Tibial artery (tissue), 4 donors: Measurements from ENCODE around the gene DNM3.

ENCODE experiments used
- DNase-seq, 2 donors: peaks; one replicate each; pipeline ENCODE4 v3.0.0-alpha.2; 2019
- H3K27ac ChIP-seq, 2 donors: fragments of 200-600 bp; sonication (generic) in 1 of 2; 1 replicate in 1 of 2; 2 replicates in 1 of 2; pipeline ENCODE4 v1.5.1; 2018 to 2019; ENCODE audit warnings: mild to moderate bottlenecking in 1 of 2
- H3K27me3 ChIP-seq, 2 donors: fragments of 200-600 bp; sonication (generic) in 1 of 2; one replicate each; pipeline versions ENCODE4 v1.5.1 to v1.6.0; 2016 to 2019
- H3K36me3 ChIP-seq, 3 donors: fragments of 200-600 bp; sonication (generic) in 2 of 3; one replicate each; pipeline ENCODE4 v1.5.1; 2016 to 2019; ENCODE audit warnings: mild to moderate bottlenecking in 2 of 3
- H3K4me1 ChIP-seq, 4 donors: fragments of 200-600 bp; sonication (generic) in 2 of 4; 1 replicate in 3 of 4; 2 replicates in 1 of 4; pipeline ENCODE4 v1.5.1; 2016 to 2019
- H3K4me3 ChIP-seq, 2 donors: fragments of 200-600 bp; sonication (generic) in 1 of 2; 1 replicate in 1 of 2; 2 replicates in 1 of 2; pipeline ENCODE4 v1.5.1; 2018 to 2019; ENCODE audit warnings: mild to moderate bottlenecking in 2 of 2
- H3K9me3 ChIP-seq, 3 donors: fragments of 200-600 bp; sonication (generic) in 1 of 3; one replicate each; pipeline ENCODE4 v1.5.1; 2016 to 2019
- intact Hi-C: fragments of 100-400 bp; cut with DNase I; formaldehyde crosslinking; loops from one replicate; pipeline ENCODE4 v1.15.0; 2023; ENCODE audit warnings: low total_unique reads
- TF ChIP-seq, protein P1 (sequence below), 2 experiments: fragments of 200-600 bp in 1 of 2; fragments of 450-650 bp in 1 of 2; IDR thresholded peaks; one replicate each; pipeline ENCODE4 v1.5.1; 2017 to 2019; ENCODE audit warnings: antibody characterized with exemption in 2 of 2, mild to moderate bottlenecking in 1 of 2, moderate library complexity in 1 of 2

Gene DNM3

DNA sequence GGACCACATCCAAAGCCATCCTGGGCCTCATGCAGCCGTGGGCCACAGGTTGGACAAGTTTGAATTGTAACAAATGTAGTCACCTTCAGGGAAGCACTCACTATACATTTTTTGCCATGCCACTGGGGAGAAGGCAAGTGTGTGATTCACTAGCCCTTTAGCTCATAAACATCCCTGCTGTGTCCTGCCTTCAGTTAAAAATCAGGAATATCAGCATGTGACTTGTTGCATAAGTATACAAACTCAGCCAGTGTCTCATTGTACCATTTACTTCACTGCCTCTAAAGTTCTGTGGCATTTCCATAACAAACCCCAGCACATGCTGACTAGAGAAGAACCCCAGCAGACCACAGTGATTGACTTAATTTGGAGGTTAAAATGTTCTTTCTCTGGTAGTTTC is 437.2 kb downstream of the DNM3 start:
- Histone ChIP-seq H3K27me3 (no peaks in the 10 kb centered on the region), H3K4me3 (no peak overlapping the region), H3K4me1 (peaks cover 0 to 12% (median 2%) of the 10 kb centered on the region in 4 donors), H3K36me3 (no peaks in the 10 kb centered on the region), H3K27ac (no peak overlapping the region), H3K9me3 (no peaks in the 10 kb centered on the region)
- intact Hi-C loops, result no loop called here
- TF ChIP-seq, protein P1, sequence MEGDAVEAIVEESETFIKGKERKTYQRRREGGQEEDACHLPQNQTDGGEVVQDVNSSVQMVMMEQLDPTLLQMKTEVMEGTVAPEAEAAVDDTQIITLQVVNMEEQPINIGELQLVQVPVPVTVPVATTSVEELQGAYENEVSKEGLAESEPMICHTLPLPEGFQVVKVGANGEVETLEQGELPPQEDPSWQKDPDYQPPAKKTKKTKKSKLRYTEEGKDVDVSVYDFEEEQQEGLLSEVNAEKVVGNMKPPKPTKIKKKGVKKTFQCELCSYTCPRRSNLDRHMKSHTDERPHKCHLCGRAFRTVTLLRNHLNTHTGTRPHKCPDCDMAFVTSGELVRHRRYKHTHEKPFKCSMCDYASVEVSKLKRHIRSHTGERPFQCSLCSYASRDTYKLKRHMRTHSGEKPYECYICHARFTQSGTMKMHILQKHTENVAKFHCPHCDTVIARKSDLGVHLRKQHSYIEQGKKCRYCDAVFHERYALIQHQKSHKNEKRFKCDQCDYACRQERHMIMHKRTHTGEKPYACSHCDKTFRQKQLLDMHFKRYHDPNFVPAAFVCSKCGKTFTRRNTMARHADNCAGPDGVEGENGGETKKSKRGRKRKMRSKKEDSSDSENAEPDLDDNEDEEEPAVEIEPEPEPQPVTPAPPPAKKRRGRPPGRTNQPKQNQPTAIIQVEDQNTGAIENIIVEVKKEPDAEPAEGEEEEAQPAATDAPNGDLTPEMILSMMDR (IDR thresholded peaks at IDR 0.05), result no peak
- DNase-seq, result no peak

DNA sequence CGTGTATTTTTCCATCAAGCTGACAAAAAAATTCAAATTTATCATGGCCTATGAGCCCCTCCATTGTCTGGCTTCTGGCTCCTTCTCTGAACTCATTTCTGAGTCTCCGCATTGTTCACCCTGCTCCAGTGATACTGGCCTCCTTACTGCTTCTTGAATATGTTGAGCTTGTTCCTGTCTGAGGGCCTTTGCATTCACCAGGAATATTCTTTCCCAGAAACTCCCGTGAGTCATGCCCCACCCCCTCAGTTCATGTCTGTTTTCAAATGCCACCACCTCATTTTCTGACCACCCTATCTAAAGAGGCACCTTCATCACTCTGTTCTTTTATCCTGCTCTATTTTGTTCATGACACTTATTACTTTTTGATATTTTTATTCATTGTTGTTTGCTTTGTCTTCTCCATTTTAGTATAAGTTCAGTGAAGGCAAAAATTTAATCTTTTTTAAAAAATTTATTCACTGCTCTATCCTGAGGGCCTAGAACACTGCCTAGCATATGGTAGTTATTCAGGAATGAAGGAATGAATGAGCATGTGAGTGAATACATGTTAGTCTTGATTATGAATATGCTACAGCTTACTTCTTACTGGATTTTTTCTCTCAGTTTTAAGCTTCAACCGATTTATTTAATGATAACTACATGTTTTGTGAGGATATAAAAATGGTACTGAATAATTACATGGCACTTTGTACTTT is 438.8 kb downstream of the DNM3 start:
- no peak overlapping the region for H3K4me3 ChIP-seq
- peaks cover 0 to 12% (median 2%) of the 10 kb centered on the region in 4 donors for H3K4me1 ChIP-seq
- no peaks in the 10 kb centered on the region for H3K36me3 ChIP-seq
- TF ChIP-seq, protein P1 (IDR thresholded peaks at IDR 0.05), result no peak
- no peaks in the 10 kb centered on the region for H3K9me3 ChIP-seq
- intact Hi-C loops, result no loop called here
- no peak for DNase-seq
- H3K27ac ChIP-seq, result no peak overlapping the region
- H3K27me3 ChIP-seq, result no peaks in the 10 kb centered on the region

DNA sequence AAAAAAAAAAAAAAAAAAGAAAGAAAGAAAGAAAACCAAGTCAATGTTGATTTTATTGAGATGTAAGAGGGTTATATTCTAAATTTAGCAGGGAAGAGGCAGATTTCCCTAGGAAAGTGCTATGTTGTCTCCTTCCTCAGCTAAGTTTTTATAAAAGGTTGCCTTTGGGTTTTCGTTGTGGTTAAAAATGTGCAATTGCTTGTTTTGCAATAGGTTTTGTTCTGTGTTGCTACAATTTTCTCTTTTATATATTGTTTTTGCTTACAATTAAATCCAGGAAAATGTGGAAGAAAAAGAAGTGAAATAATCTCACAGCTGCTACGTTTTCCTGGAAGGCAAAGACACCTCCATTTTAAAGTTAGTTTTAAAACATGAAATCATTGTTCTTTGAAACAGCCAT is 442.5 kb downstream of the DNM3 start:
- Histone ChIP-seq H3K27me3 (no peaks in the 10 kb centered on the region), H3K36me3 (no peaks in the 10 kb centered on the region), H3K9me3 (no peaks in the 10 kb centered on the region), H3K27ac (no peak overlapping the region), H3K4me1 (peaks cover 0 to 26% (median 1%) of the 10 kb centered on the region in 4 donors), H3K4me3 (no peak overlapping the region)
- intact Hi-C loops, result no loop called here
- no peak for DNase-seq
- TF ChIP-seq, protein P1 (IDR thresholded peaks at IDR 0.05), result no peak

DNA sequence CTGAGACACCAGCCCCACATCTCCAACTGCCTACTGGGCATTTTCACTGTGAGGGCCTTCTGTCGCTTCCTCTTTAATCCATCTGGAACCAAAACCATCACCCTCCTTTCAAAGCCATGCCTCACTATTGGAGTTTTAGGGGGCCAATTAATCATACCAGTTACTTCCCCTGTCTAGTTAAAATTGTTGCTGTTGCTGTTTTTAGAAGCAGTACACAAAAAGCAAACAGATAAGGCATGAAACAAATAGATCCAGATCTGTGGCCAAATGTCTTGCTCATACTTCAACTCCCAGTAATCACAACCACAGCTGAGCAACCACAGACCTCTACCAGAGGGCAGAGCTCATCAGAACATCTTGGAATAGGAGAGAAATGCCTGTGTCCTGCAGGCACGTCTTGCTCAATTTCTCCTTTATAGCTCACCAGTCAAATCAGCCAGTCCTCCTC is 445.4 kb downstream of the DNM3 start:
- intact Hi-C loops, result no loop called here
- no peak overlapping the region for H3K4me3 ChIP-seq
- H3K36me3 ChIP-seq, result no peaks in the 10 kb centered on the region
- H3K27ac ChIP-seq, result peak overlapping the region in 1 of 2 donors; percentile 9
- peaks cover 0 to 25% (median 1%) of the 10 kb centered on the region in 4 donors for H3K4me1 ChIP-seq
- H3K9me3 ChIP-seq, result no peaks in the 10 kb centered on the region
- peak; percentile 61 to 67 for DNase-seq
- H3K27me3 ChIP-seq, result no peaks in the 10 kb centered on the region
- TF ChIP-seq, protein P1 (IDR thresholded peaks at IDR 0.05), result no peak

DNA sequence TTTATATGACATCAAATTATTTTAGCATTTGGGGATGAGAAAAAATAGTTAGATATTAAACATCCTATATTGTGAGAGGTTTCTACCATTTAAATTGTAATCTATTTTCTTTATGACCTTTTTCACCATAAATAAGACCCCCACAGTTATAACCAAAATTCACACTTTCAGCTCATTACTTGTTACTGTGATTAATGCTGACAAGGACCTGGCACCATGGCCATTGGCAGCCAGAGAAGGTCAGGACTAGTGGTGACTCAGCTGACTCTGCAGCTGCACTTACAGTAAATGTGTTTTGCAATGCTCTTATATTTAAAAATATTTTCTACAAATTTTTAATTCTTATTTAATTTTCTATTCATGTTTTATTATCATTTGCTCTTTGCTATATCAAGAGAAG is 445.9 kb downstream of the DNM3 start:
- H3K4me3 ChIP-seq, result no peak overlapping the region
- no peaks in the 10 kb centered on the region for H3K9me3 ChIP-seq
- intact Hi-C loops, result no loop called here
- peak overlapping the region in 1 of 2 donors; percentile 9 for H3K27ac ChIP-seq
- TF ChIP-seq, protein P1 (IDR thresholded peaks at IDR 0.05), result no peak
- H3K4me1 ChIP-seq, result peaks cover 0 to 25% (median 1%) of the 10 kb centered on the region in 4 donors
- H3K27me3 ChIP-seq, result no peaks in the 10 kb centered on the region
- no peaks in the 10 kb centered on the region for H3K36me3 ChIP-seq
- peak; percentile 79 to 86 for DNase-seq
